ENCODE measurements around the gene ZNF787.

The ZNF787 gene

GRCh38 chr19:56087647-56088496, 33.2 kb downstream of the ZNF787 start:
- no peak overlapping the region for H3K4me3 ChIP-seq (ENCODE audit: low read depth, low read length)
- no peak for TF ChIP-seq CTCF (conservative IDR thresholded peaks at IDR 0.05; ENCODE audit: low read depth, low read length)
- DNase-seq (ENCODE audit: low read depth): no peak

DNA sequence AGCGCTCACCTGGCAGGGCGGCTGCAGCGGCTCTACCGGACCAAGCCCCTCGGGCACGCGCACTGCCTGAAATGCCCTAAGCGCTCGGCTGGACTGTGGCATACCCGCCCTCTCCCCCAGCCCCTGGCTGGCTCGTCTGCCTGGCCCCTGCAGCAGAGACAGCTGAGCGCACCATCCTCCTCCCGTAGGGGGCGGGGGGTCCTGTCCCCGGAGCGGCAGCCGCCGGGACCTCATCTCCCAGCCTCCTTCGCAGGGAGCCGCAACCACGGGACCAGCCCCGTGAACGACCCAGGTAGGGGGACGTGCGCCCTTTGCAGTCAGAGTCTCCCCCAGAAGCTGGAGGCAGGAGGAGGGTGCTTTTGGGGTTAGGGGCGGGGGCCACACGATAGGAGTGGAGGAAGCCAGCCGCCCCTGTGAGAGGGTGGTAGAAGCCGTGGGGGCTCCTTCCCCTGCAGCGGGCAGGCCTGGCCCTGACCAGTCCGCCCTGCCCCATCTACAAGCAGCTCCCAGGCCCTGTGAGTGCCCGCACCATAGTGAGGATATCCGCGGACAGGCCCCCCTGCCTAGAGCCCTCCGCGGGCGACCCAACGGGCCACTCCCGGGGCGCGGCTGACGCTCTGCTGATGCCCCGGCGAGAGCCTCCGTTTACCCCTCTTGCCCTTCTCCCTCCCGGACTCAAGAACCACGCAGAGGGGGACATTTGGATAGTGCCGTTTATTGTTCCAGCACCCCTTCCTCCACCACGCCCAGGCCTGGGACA, 34.2 kb downstream of the ZNF787 start:
- TF ChIP-seq CTCF (conservative IDR thresholded peaks at IDR 0.05; ENCODE audit: low read depth, low read length): no peak
- no peak for DNase-seq (ENCODE audit: low read depth)
- H3K4me3 ChIP-seq (ENCODE audit: low read depth, low read length): no peak overlapping the region

- DNase-seq (ENCODE audit: low read depth): no peak
- no peak for TF ChIP-seq CTCF (conservative IDR thresholded peaks at IDR 0.05; ENCODE audit: low read depth, low read length)
These were observed 35.4 kb downstream of the ZNF787 start for GRCh38 chr19:56085571-56086275.

GRCh38 chr19:56084835-56085536, 36.1 kb downstream of the ZNF787 start:
- no peak for DNase-seq (ENCODE audit: low read depth)
- no peak overlapping the region for H3K4me3 ChIP-seq (ENCODE audit: low read depth, low read length)
- no peak for TF ChIP-seq CTCF (conservative IDR thresholded peaks at IDR 0.05; ENCODE audit: low read depth, low read length)

More at GRCh38 chr19:56085571-56086275, 35.4 kb downstream of the ZNF787 start:
- no peak overlapping the region for H3K4me3 ChIP-seq (ENCODE audit: low read depth, low read length)

DNA sequence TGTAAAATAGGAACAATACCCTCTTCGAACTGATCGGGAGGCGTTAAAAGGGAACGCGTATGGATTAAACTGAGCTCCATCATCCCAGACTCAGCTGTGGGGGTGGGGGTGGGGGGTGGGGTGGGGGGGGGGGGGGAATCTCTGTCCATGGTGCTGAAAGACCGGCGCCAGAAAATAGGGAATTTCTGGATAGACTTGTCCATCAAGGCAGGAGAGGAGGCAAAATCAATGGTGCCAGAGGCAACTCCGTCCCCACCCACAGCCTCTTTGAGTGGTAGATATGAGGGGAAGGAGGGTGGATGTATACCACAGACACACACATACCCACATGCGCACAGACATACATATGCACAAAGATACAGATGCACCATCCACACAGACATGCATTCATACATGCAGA, 37.4 kb downstream of the ZNF787 start:
- no peak for TF ChIP-seq CTCF (conservative IDR thresholded peaks at IDR 0.05; ENCODE audit: low read depth, low read length)
- no peak overlapping the region for H3K4me3 ChIP-seq (ENCODE audit: low read depth, low read length)

GRCh38 chr19:56080669-56081401, 40.3 kb downstream of the ZNF787 start:
- TF ChIP-seq CTCF (conservative IDR thresholded peaks at IDR 0.05; ENCODE audit: low read depth, low read length): peak; percentile 76
- peak; percentile 92 for DNase-seq (ENCODE audit: low read depth)

More for the DNA sequence above, 37.4 kb downstream of the ZNF787 start:
- DNase-seq (ENCODE audit: low read depth): no peak

More at GRCh38 chr19:56080669-56081401, 40.3 kb downstream of the ZNF787 start:
- H3K4me3 ChIP-seq (ENCODE audit: low read depth, low read length): peak overlapping the region; percentile 50

Data from choroid plexus epithelial cell (primary cell).